SK-N-MC (cell line): ENCODE measurements around the gene TOPORS.

Experiments
- EZH2 ChIP-seq: fragments of 200-600 bp; sonication (generic); IDR thresholded peaks from one replicate; pipeline ENCODE4 v1.6.1; 2017; ENCODE audit warnings: antibody characterized with exemption
- POLR2AphosphoS5 ChIP-seq: IDR thresholded peaks from 2 replicates; pipeline ENCODE4 v1.6.1; 2012; ENCODE audit warnings: mild to moderate bottlenecking, low read depth, low read length, borderline replicate concordance

GRCh38 chr9:32543047-32543446, 9.3 kb downstream of the TOPORS start:
- TF ChIP-seq EZH2 (no peak), POLR2AphosphoS5 (no peak)
